ENCODE data around the gene NOL4L.
"Not testable (repeated sequence)": the region's sequence is repeated elsewhere in the genome, so short reads cannot be mapped to it uniquely, and the experiment has no call there.

GRCh38 chr20:32465901-32466675 lies 119.0 kb downstream of the NOL4L start:
- TF ChIP-seq CTCF, EZH2phosphoT487, EZH2 (IDR thresholded peaks at IDR 0.05): not testable (repeated sequence)

All from neural progenitor cell (in vitro differentiated cells).